Measurements from ENCODE around the gene PLA2G4B.

- TF ChIP-seq EP300 (IDR thresholded peaks at IDR 0.05; ENCODE audit: low read length), result no peak
- no peak for TF ChIP-seq HNRNPUL1 (IDR thresholded peaks at IDR 0.05; ENCODE audit: low read length)
- TF ChIP-seq MCM2 (IDR thresholded peaks at IDR 0.05; ENCODE audit: low read depth), result no peak
- TF ChIP-seq ZNF311 (CRISPR knock-in tag; IDR thresholded peaks at IDR 0.05), result no peak
These were observed 20.9 kb upstream of the PLA2G4B start for GRCh38 chr15:41817781-41818180.

Measured in K562 (cell line).